ENCODE measurements around the gene FAXC.

GRCh38 chr6:99390896-99391295 is 41.4 kb upstream of the FAXC start:
- TF ChIP-seq, protein P1, sequence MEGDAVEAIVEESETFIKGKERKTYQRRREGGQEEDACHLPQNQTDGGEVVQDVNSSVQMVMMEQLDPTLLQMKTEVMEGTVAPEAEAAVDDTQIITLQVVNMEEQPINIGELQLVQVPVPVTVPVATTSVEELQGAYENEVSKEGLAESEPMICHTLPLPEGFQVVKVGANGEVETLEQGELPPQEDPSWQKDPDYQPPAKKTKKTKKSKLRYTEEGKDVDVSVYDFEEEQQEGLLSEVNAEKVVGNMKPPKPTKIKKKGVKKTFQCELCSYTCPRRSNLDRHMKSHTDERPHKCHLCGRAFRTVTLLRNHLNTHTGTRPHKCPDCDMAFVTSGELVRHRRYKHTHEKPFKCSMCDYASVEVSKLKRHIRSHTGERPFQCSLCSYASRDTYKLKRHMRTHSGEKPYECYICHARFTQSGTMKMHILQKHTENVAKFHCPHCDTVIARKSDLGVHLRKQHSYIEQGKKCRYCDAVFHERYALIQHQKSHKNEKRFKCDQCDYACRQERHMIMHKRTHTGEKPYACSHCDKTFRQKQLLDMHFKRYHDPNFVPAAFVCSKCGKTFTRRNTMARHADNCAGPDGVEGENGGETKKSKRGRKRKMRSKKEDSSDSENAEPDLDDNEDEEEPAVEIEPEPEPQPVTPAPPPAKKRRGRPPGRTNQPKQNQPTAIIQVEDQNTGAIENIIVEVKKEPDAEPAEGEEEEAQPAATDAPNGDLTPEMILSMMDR (IDR thresholded peaks at IDR 0.05; ENCODE audit: low read depth, low read length) = no peak
- TF ChIP-seq POLR2A (IDR thresholded peaks at IDR 0.05; ENCODE audit: extremely low read depth, insufficient read length) (no peak), MYC (IDR thresholded peaks at IDR 0.05; ENCODE audit: low read depth, low read length) (no peak)
- TF ChIP-seq, protein P2, sequence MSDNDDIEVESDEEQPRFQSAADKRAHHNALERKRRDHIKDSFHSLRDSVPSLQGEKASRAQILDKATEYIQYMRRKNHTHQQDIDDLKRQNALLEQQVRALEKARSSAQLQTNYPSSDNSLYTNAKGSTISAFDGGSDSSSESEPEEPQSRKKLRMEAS (IDR thresholded peaks at IDR 0.05; ENCODE audit: low read depth, low read length) = no peak
